GM21528 (cell line): ENCODE data around the gene TBX6.
A peak's percentile ranks its signal among the peaks of the same experiment; 100 is the strongest.

Experiments used
- ATAC-seq: cut with Tn5 transposase; IDR thresholded peaks from one replicate; pipeline ENCODE4 v1.9.1; 2021; ENCODE audit warnings: mild to moderate bottlenecking, moderate library complexity; ENCODE audit not compliant: unreplicated experiment, low FRiP score

Gene TBX6

GRCh38 chr16:30068333-30068732 lies 23.4 kb downstream of the TBX6 start:
- no peak for ATAC-seq

DNA sequence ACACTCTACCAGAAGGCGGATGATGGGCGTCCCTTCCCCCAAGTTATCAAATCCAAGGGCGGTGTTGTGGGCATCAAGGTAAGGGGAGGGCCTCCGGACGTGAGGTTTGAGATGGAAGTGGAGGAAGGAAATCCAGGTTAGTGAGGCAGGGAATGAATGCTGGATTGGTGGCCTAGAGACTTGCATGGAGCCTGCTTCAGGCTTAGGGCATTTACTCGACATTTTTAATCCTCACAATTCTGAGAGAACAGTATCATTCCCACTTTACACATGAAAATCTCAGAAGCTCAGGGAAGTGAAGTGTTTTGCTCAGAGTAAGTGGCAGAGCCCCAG lies 24.2 kb downstream of the TBX6 start:
- ATAC-seq = no peak

- ATAC-seq = no peak
Observed at GRCh38 chr16:30066761-30067583, 24.8 kb downstream of the TBX6 start.

GRCh38 chr16:30065943-30066760 lies 25.6 kb downstream of the TBX6 start:
- peak; percentile 0 for ATAC-seq

DNA sequence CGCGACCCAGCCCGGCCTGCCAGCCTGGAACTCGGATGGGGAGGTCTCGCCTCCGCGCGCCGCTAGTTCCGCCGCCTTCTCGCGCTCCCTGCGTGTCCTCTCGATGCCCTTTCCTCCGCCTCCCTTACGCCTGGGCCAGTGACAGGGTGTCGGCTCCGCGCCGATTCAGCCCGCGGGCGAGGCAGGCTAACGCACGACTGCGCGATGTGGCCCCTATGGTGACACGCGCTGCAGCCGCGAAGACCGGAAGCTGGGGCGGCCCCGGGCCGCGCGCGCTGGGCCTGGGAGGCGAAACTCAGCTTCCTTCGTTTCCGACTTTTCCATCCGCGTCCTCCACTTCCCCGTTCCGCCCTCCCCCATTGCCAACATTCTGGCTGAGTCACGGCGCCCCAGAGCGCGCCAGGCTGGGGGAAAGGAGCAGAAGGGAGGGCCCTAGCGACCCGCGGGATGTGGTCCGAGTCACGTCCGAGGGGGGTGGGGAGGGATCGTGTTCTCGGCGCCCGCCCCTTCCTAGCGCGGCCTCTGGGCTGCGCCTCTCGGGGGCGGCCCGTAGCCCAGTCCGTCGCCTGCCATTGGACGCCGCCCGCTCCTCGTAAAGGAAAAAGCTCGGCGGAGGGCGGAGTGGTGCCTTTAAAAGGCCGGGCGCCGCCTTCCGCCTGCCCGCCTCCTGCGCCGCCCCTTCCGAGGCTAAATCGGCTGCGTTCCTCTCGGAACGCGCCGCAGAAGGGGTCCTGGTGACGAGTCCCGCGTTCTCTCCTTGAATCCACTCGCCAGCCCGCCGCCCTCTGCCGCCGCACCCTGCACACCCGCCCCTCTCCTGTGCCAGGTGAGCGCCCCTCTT lies 26.4 kb downstream of the TBX6 start, which contains the start of gene ALDOA:
Gene ALDOA, plus strand, starts transcription at position 659 of the 841 bp plus-strand sequence. CDS start 1,138 bp downstream, outside the sequence.
- peak; percentile 79 for ATAC-seq

DNA sequence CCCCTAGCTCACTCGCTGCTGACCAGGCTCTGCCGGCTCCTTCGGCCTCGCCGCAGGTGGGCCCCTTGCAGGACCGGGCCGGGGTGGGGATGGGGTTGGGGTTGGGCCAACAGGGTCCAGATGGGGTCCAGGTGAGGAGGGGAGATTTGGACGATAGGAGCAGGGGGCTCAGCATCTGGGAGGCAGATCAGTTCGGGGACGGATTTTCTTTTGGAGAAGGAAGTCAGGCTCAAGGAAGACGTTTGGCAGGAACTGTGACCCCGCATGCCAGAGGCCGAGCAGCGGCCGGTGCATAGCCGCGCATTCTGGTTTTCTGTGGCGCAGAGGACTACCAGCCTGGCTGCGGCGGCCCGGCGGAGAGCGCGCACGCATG lies 27.0 kb downstream of the TBX6 start:
- ATAC-seq = no peak

- no peak for ATAC-seq
Observed at GRCh38 chr16:30063893-30064728, 27.6 kb downstream of the TBX6 start.

GRCh38 chr16:30063278-30063892 lies 28.3 kb downstream of the TBX6 start:
- ATAC-seq = no peak

GRCh38 chr16:30060836-30061554 lies 30.7 kb downstream of the TBX6 start:
- ATAC-seq = no peak

DNA sequence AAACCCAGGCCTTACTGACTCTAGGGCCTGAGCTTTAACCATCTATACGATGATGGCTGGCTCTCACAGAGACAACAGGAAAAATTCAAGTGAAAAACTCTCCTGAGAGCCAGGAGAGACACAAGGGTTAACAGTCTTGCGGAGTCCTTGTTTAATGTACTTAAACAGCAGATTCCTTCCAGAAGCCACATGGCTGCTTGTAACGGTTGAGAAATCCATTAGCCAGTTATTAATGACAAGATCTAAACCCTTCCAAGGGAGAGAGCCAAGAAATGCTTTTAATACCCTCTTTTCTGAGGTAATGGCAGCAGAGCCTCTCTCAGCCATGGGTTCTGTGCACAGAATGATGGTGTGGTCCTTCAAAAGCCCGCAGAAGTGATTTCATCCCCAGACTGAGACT lies 31.4 kb downstream of the TBX6 start:
- ATAC-seq = no peak

GRCh38 chr16:30054959-30055553 lies 36.7 kb downstream of the TBX6 start:
- ATAC-seq = no peak

- ATAC-seq = no peak
Observed at GRCh38 chr16:30054451-30054850, 37.3 kb downstream of the TBX6 start.

DNA sequence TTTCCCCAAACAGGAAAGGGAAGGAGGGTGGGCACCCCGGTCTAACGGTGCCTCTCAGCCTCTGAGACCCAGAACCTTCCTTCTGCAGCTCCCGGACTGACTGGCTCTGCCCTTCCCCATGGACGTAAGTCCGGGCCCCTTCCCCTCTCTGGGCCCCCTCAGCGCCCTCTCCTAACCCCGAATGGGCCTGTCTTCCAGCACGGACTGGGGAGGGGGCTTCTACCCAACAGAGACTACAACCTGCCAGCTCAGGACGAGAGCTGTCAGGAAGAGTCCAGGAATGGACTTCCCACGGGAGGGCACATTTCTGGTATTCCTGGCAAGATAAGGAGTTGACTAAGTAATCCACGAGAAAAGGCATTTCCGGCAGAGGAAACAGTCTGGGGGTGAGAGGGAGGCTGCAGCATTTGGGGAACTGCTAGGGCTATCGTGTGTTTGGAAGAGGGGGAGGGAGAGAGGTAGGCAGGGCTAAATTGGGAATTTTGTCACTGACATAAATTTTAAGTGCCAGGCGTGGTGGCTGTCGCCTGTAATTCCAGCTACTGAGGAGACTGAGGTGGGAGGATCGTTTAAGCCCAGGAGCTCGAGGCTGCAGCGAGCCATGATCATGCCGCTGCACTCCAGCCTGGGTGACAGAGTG lies 38.2 kb downstream of the TBX6 start:
- no peak for ATAC-seq

DNA sequence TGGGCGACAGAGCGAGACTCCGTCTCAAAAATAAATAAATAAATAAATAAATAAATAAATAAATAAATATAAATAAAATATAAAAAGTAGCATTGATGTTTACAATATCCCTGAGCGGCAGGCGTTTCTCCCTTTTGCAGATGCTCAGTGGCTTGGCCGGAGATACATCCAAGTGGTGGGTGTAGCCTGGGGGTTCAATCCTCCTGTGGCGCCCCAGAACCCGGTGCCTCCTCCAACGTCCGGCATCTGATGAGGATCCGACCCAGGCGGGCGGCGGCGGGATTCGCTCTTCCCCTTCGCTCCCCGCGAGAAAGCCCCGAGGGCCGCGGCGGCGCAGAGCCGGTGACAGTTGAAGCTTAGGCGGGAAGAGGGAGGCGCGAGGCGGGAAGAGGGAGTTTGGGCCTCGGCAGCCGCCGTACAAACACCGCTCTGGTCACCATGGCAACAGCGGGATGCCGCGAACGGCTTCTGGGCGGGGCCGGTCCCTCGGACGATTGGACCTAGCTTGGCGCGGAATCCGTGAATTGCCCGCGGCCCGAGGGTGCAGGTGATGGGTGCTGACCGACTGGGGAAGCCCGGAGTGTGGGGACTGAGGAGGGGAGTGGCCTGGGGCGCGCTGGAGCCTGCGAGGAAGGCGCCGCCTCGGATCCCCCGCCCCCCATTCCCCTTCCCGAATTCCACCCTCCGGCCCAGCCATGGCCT lies 38.9 kb downstream of the TBX6 start:
- no peak for ATAC-seq

- ATAC-seq = no peak
Observed at GRCh38 chr16:30051518-30051917, 40.2 kb downstream of the TBX6 start.

- no peak for ATAC-seq
Observed at GRCh38 chr16:30049871-30050270, 41.9 kb downstream of the TBX6 start.

DNA sequence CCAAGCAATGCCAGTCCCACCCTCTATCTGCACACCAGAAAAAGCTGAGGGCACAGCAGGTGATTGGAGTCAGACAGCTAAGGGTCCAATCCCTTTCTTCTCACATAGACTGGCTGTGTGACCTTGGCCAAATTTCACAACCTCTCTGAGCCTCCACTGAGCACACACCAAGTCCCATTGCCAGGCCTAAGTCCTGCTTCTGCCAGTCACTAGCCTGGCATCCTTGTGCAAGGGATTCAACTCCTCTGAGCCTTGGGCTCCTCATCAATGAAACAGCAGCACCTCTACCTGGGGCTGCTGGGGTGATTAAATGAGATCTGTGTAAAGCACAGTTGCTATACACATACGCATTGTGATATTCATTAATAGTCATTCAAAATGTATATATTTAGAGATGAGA lies 45.1 kb downstream of the TBX6 start:
- no peak for ATAC-seq
